IgD-negative memory B cell (primary cell): Measurements from ENCODE around the gene RNF145. TPM values are rescaled to one million over a fixed set of nuclear protein-coding genes. Genes with fewer than 3 reads are reported as not detected.
"Not testable (repeated sequence)": the region's sequence is repeated elsewhere in the genome, so short reads cannot be mapped to it uniquely, and the experiment has no call there.

Source experiments
- H3K27ac Mint-ChIP-seq, 3 donors: one replicate each; pipeline ENCODE4 v1.8.0; 2020 to 2022; ENCODE audit warnings: mild to moderate bottlenecking in 3 of 3, mixed read lengths in 3 of 3, moderate library complexity in 1 of 3
- H3K27me3 Mint-ChIP-seq: one replicate; pipeline ENCODE4 v1.8.0; 2021; ENCODE audit warnings: mixed read lengths
- H3K36me3 Mint-ChIP-seq: one replicate; pipeline ENCODE4 v1.8.0; 2020; ENCODE audit warnings: mild to moderate bottlenecking, mixed read lengths
- H3K4me1 Mint-ChIP-seq, 3 donors: one replicate each; pipeline ENCODE4 v1.8.0; 2020 to 2022; ENCODE audit warnings: mixed read lengths in 3 of 3, mild to moderate bottlenecking in 1 of 3
- H3K4me3 Mint-ChIP-seq, 4 donors: one replicate each; pipeline ENCODE4 v1.8.0; 2020 to 2022; ENCODE audit warnings: mild to moderate bottlenecking in 4 of 4, mixed read lengths in 4 of 4, moderate library complexity in 3 of 4
- H3K9me3 Mint-ChIP-seq, 3 donors: one replicate each; pipeline ENCODE4 v1.8.0; 2020 to 2021; ENCODE audit warnings: mixed read lengths in 3 of 3, mild to moderate bottlenecking in 1 of 3
- polyA plus RNA-seq: library from polyadenylated mRNA; unstranded; fragments of 300-500 nt; fragmentation: Illumina TruSeq; gene quantifications from one replicate; pipeline ENCODE4 v1.2.3, GENCODE V29; 2021

RNF145 gene
- polyA plus RNA-seq, 1 donor from 2014 or later, result 15.6 TPM

GRCh38 chr5:159170021-159170420 lies 39.3 kb downstream of the RNF145 start:
- no peak overlapping the region for H3K27ac Mint-ChIP-seq
- H3K9me3 Mint-ChIP-seq, result no peaks in the 10 kb centered on the region
- H3K27me3 Mint-ChIP-seq, result no peaks in the 10 kb centered on the region
- peaks cover 7% of the 10 kb centered on the region for H3K36me3 Mint-ChIP-seq
- no peak overlapping the region for H3K4me3 Mint-ChIP-seq
- H3K4me1 Mint-ChIP-seq, result peaks cover 7 to 10% (median 7%) of the 10 kb centered on the region in 3 donors

- H3K9me3 Mint-ChIP-seq, result no peaks in the 10 kb centered on the region
- no peaks in the 10 kb centered on the region for H3K27me3 Mint-ChIP-seq
- H3K27ac Mint-ChIP-seq, result no peak overlapping the region
- peaks cover under 1 to 3% (median 1%) of the 10 kb centered on the region in 3 donors for H3K4me1 Mint-ChIP-seq
- no peak overlapping the region for H3K4me3 Mint-ChIP-seq
- H3K36me3 Mint-ChIP-seq, result peaks cover 5% of the 10 kb centered on the region
Observed at GRCh38 chr5:159166416-159166815, 42.9 kb downstream of the RNF145 start.

DNA sequence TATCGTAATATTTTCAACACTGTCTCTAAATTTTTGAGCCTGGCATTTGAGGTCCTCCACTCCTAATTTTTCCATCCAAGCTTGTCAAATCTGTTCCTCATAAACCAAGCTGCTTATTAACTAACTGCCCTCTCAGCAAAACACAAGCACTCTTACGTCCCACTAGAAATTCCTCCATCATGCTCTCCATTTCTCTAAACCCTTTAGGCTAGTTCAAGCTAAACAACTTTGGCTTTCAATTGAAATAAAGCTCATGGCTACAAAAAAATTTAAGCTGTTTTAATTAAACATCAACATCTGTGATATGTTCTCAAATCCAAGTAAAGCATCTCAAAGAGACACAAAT lies 45.7 kb downstream of the RNF145 start:
- Mint-ChIP-seq H3K4me3 (no peak overlapping the region), H3K27me3 (no peaks in the 10 kb centered on the region), H3K4me1 (peaks cover 0 to 3% (median 1%) of the 10 kb centered on the region in 3 donors), H3K9me3 (no peaks in the 10 kb centered on the region), H3K27ac (no peak overlapping the region), H3K36me3 (peaks cover 3% of the 10 kb centered on the region)

DNA sequence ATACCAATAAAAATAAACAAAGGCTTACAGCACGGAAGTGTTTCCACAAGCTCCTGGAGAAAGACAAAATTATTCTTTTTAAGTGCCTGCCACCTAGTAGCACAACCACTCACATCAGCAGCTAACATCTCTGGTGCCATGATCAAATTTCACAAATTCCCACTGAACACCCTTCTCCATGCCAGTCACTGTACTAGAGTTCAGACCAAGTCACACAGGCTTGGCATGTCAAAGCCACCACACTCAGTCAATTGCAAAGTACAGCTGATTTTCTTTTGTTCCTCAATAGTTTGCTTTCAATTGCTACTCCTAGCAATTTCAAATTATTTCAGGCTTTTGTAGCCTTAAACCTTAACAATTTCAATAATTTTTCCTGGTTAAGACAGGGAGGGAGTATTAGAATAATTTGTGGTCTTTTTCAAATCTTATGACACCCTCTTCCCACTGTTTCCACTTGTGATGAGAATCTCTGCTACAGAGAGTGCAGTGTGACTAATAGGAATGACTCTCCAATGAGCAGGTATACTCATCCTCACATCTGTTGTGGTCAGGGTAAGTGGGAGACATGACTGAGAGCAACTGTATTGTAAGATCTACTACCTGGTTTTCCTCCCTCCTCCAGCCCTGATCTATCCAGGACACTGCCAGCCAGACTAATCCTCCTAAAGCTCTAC lies 46.2 kb downstream of the RNF145 start:
- no peaks in the 10 kb centered on the region for H3K27me3 Mint-ChIP-seq
- H3K4me3 Mint-ChIP-seq, result no peak overlapping the region
- H3K27ac Mint-ChIP-seq, result peak overlapping the region in 1 of 3 donors; percentile 36
- H3K36me3 Mint-ChIP-seq, result peaks cover 3% of the 10 kb centered on the region
- H3K9me3 Mint-ChIP-seq, result no peaks in the 10 kb centered on the region
- peaks cover 0 to 3% (median 1%) of the 10 kb centered on the region in 3 donors for H3K4me1 Mint-ChIP-seq

DNA sequence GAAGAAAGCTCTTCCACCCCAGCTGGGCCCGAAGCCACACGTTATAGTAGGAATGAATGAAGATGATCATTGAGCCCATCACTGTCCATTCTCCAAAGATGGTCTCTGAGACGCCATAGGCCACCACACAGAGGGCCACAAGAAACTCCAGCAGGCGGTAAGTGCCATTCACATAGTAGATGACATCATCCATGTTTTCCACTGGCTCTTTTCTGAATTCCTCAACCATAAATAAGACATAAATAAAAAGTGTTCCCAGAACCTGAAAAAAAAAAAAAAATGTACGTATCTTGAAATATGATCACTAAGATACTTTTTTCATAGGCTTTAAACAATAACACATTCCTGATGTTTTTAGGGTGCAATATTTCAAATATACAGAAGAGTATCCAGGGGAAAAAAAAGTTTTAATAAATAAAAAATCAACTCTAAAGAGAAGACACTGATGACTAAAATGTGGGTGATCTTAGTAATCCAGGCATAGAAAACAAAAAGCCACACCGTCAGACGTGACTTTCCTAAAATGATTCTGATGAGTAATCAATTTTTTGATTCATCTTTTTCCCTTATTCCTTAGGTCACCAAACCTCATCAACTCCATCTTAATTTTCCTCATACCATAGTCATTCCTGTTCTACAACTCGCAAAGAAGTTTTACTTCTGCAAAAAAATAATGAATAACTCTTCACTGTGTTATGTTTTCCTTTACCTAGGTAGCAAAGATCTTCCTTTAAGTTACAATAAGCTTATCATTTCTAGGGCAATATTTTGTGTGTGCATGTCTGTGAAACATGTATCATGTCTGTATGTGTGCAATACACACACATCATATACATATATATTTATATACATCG lies 47.8 kb downstream of the RNF145 start:
- no peaks in the 10 kb centered on the region for H3K27me3 Mint-ChIP-seq
- no peaks in the 10 kb centered on the region for H3K9me3 Mint-ChIP-seq
- H3K4me1 Mint-ChIP-seq, result peaks cover 4 to 5% (median 5%) of the 10 kb centered on the region in 3 donors
- no peak overlapping the region for H3K4me3 Mint-ChIP-seq
- no peaks in the 10 kb centered on the region for H3K36me3 Mint-ChIP-seq
- H3K27ac Mint-ChIP-seq, result peak overlapping the region in 1 of 3 donors; percentile 48

- peak overlapping the region in 1 of 3 donors; percentile 52 for H3K27ac Mint-ChIP-seq
- H3K36me3 Mint-ChIP-seq, H3K9me3 Mint-ChIP-seq, H3K4me3 Mint-ChIP-seq, H3K27me3 Mint-ChIP-seq: not testable (repeated sequence)
- H3K4me1 Mint-ChIP-seq, result peaks cover 14 to 18% (median 16%) of the 10 kb centered on the region in 3 donors
Observed at GRCh38 chr5:159158553-159159091, 50.7 kb downstream of the RNF145 start.

- Mint-ChIP-seq H3K36me3 (no peaks in the 10 kb centered on the region), H3K4me3 (no peak overlapping the region), H3K9me3 (no peaks in the 10 kb centered on the region), H3K27me3 (no peaks in the 10 kb centered on the region), H3K27ac (no peak overlapping the region), H3K4me1 (peaks cover 14 to 18% (median 16%) of the 10 kb centered on the region in 3 donors)
Observed at GRCh38 chr5:159157552-159157951, 51.8 kb downstream of the RNF145 start.

DNA sequence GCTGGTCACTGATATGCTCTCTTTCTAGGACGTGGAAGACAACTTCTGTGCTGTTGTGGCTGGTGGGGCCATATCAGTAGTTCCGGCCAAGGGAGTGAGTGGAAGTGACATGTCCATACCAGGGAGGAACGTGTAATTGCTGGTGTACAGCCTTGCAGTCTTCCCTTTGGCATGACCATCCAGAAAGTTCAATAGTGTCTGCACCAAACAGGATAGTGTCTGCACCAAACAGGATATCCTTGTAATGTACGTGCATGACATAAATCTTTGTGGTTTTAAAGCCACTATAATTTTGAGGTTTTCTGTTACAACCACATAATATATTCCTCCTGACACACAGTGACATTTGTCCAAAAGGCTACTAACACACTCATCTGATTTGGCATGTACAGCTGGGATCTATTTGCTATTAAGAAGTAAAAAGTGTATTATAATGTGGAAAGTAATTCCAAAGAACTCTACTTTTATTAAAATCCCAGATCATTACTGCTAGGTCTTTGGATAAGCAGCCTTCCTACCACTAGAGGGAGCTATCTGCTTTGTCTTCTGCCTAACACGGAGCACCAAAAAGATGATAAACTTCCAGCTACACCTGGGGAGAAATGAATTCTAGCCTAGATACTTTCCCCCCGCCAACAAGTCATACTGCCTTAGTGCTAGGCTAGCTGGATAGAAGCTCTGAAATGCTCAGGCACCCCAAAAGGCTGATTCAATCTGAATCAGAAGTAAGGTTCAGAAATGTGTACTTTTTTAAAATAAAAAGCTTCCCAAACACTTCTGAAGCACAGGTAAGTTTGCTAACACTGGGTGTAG lies 52.7 kb downstream of the RNF145 start:
- H3K36me3 Mint-ChIP-seq, result no peaks in the 10 kb centered on the region
- peak overlapping the region in 1 of 4 donors; percentile 43 for H3K4me3 Mint-ChIP-seq
- peak overlapping the region; percentile 43 to 94 (median 80) for H3K27ac Mint-ChIP-seq
- H3K9me3 Mint-ChIP-seq, result no peaks in the 10 kb centered on the region
- no peaks in the 10 kb centered on the region for H3K27me3 Mint-ChIP-seq
- H3K4me1 Mint-ChIP-seq, result peaks cover 16 to 18% (median 16%) of the 10 kb centered on the region in 3 donors

DNA sequence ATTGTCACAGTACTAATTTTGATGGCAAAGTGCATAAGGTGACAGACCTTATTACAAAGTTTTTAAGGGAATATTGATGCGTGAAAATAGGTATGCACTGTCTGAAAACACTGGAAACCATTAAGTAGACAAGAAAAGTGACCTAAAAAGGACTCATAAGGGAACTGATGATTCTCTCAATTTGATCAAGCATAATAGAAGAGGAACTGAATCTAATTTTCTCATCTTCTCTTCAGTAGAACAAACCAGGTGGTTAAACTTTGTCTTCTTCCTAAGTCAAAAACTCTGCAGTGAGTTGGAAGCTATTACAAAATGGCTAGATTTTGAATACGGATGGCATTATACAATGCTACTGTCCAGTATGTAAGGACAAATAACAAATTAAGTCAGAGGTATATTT lies 53.4 kb downstream of the RNF145 start:
- H3K4me1 Mint-ChIP-seq, result peaks cover 16 to 18% (median 16%) of the 10 kb centered on the region in 3 donors
- no peaks in the 10 kb centered on the region for H3K36me3 Mint-ChIP-seq
- peak overlapping the region; percentile 43 to 94 (median 80) for H3K27ac Mint-ChIP-seq
- peak overlapping the region in 1 of 4 donors; percentile 1 for H3K4me3 Mint-ChIP-seq
- no peaks in the 10 kb centered on the region for H3K9me3 Mint-ChIP-seq
- H3K27me3 Mint-ChIP-seq, result no peaks in the 10 kb centered on the region

GRCh38 chr5:159152876-159153275 lies 56.5 kb downstream of the RNF145 start:
- Mint-ChIP-seq H3K9me3 (no peaks in the 10 kb centered on the region), H3K36me3 (no peaks in the 10 kb centered on the region), H3K27me3 (no peaks in the 10 kb centered on the region), H3K4me1 (peaks cover 16 to 18% (median 16%) of the 10 kb centered on the region in 3 donors), H3K4me3 (no peak overlapping the region), H3K27ac (no peak overlapping the region)

DNA sequence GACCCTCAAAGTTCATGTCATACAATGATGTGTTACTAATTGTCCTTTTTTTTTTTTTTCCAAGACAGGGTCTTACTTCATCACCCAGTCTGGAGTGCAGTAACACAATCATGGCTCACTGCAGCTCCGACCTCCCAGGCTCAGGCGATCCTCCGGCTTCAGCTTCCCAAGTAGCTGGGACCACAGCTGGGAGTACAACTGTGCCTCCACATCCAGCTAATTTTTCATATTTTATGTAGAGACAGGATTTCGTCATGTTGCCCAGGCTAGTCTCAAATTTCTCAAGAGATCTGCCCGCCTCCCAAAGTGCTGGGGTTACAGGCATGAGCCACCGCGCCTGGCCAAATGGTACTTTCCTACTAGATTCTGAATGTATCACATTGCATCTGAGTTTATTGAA lies 60.3 kb downstream of the RNF145 start:
- H3K4me3 Mint-ChIP-seq, result no peak overlapping the region

DNA sequence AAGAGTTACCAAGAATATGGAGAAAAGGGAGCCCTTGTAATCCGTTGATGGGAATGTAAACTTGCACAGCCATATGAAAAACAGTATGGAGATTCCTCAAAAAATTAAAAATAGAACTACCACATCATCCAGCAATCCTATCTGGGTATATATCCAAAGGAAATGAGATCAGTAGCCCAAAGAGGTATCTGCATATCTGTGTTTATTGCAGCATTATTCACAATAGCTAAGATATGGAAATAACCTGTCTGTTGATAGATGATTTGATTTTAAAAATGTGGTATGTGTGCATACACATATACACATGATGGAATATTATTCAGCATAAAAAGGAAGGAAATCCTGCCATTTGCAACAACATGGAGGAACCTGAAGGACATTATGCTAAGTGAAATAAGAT lies 61.4 kb downstream of the RNF145 start:
- H3K4me3 Mint-ChIP-seq, result no peak overlapping the region
- no peaks in the 10 kb centered on the region for H3K9me3 Mint-ChIP-seq
- no peak overlapping the region for H3K27ac Mint-ChIP-seq
- H3K36me3 Mint-ChIP-seq, result no peaks in the 10 kb centered on the region
- H3K4me1 Mint-ChIP-seq, result peaks cover 0 to 2% (median 0%) of the 10 kb centered on the region in 3 donors
- no peaks in the 10 kb centered on the region for H3K27me3 Mint-ChIP-seq

More for the DNA sequence above, 60.3 kb downstream of the RNF145 start:
- Mint-ChIP-seq H3K36me3 (no peaks in the 10 kb centered on the region), H3K4me1 (peaks cover 0 to 2% (median 0%) of the 10 kb centered on the region in 3 donors), H3K9me3 (no peaks in the 10 kb centered on the region), H3K27ac (no peak overlapping the region), H3K27me3 (no peaks in the 10 kb centered on the region)

DNA sequence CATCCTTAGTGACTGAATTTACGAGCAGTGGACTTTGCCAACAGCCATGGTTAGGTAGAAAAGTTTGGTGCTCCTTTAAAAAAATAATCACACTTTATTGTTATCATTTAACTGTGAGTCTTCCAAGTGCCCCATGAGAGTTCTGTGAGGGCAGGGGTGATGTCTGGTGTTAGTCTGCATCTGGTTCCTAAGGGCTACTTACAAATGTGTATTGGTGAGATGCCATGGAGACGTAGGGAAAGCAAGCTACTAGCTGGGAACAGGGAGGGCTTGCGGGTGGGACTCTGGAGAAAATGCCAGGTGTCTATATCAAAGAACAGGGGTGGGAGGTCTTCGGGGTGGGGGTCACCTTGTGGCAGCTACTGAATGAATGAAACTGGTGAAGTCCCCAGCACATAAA lies 62.5 kb downstream of the RNF145 start:
- no peak overlapping the region for H3K27ac Mint-ChIP-seq
- no peaks in the 10 kb centered on the region for H3K36me3 Mint-ChIP-seq
- H3K4me1 Mint-ChIP-seq, result no peaks in the 10 kb centered on the region
- H3K9me3 Mint-ChIP-seq, result no peaks in the 10 kb centered on the region
- no peak overlapping the region for H3K4me3 Mint-ChIP-seq
- peaks cover 2% of the 10 kb centered on the region for H3K27me3 Mint-ChIP-seq

GRCh38 chr5:159145160-159145559 lies 64.2 kb downstream of the RNF145 start:
- H3K9me3 Mint-ChIP-seq, H3K36me3 Mint-ChIP-seq, H3K4me1 Mint-ChIP-seq, H3K27ac Mint-ChIP-seq, H3K4me3 Mint-ChIP-seq, H3K27me3 Mint-ChIP-seq: not testable (repeated sequence)

DNA sequence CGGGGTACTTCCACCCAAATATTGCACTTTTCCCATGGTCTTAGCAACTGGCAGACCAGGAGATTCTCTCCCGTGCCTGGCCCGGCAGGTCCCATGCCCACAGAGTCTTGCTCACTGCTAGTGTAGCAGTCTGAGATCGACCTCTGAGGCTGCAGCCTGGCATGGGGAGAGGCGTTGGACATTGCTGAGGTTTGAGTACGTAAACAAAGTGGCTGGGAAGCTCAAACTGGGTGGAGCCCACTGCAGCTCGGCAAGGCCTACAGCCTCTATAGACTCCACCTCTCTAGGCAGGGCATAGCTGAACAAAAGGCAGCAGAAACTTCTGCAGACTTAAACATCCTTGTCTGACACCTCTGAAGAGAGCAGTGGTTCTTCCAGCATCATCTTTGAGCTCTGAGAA lies 69.6 kb downstream of the RNF145 start:
- Mint-ChIP-seq H3K36me3 (no peaks in the 10 kb centered on the region), H3K4me3 (no peak overlapping the region), H3K4me1 (no peaks in the 10 kb centered on the region), H3K27me3 (peaks cover 10% of the 10 kb centered on the region), H3K9me3 (no peaks in the 10 kb centered on the region), H3K27ac (no peak overlapping the region)
